HG02840 (cell line): ENCODE results near the gene RDH12.
"Not testable (repeated sequence)": the region's sequence is repeated elsewhere in the genome, so short reads cannot be mapped to it uniquely, and the experiment has no call there.

Experiments
- ATAC-seq: cut with Tn5 transposase; IDR thresholded peaks from one replicate; pipeline ENCODE4 v1.9.1; 2021; ENCODE audit warnings: mild to moderate bottlenecking, moderate library complexity, moderate number of reproducible peaks; ENCODE audit not compliant: unreplicated experiment, low FRiP score

RDH12 gene

GRCh38 chr14:67701492-67701891 lies at the start of gene RDH12:
TSS of gene RDH12 (plus strand) at chr14:67701886. CDS start at chr14:67722643, 20,757 bp downstream.
- ATAC-seq, result not testable (repeated sequence)

- ATAC-seq, result no peak
These were observed 49.5 kb upstream of the RDH12 start for GRCh38 chr14:67652189-67652588.

- no peak for ATAC-seq
These were observed 47.9 kb upstream of the RDH12 start for GRCh38 chr14:67653651-67654280.

- ATAC-seq, result no peak
These were observed 38.1 kb upstream of the RDH12 start for GRCh38 chr14:67663633-67664032.

GRCh38 chr14:67665868-67666267 lies 35.8 kb upstream of the RDH12 start:
- no peak for ATAC-seq

GRCh38 chr14:67666750-67667449 lies 34.8 kb upstream of the RDH12 start:
- ATAC-seq, result no peak

- no peak for ATAC-seq
These were observed 33.1 kb upstream of the RDH12 start for GRCh38 chr14:67668559-67668958.

GRCh38 chr14:67673451-67673850 lies 28.2 kb upstream of the RDH12 start:
- no peak for ATAC-seq

GRCh38 chr14:67674139-67674479 lies 27.6 kb upstream of the RDH12 start:
- ATAC-seq, result peak; percentile 39

- peak; percentile 86 for ATAC-seq
These were observed 27.0 kb upstream of the RDH12 start, which contains the start of gene VTI1B for GRCh38 chr14:67674480-67675218. TSS of gene VTI1B (minus strand) at chr14:67674632. CDS start at chr14:67674489, 143 bp downstream.

GRCh38 chr14:67675219-67675582 lies 26.5 kb upstream of the RDH12 start:
- no peak for ATAC-seq

- ATAC-seq, result no peak
These were observed 22.7 kb upstream of the RDH12 start for GRCh38 chr14:67679006-67679405.

- ATAC-seq, result peak; percentile 95
These were observed 21.5 kb upstream of the RDH12 start for GRCh38 chr14:67680121-67680602.

- ATAC-seq, result no peak
These were observed 20.7 kb upstream of the RDH12 start for GRCh38 chr14:67680941-67681340.

GRCh38 chr14:67683842-67684241 lies 17.8 kb upstream of the RDH12 start:
- ATAC-seq, result no peak

- ATAC-seq, result no peak
These were observed 11.7 kb upstream of the RDH12 start for GRCh38 chr14:67690011-67690410.

GRCh38 chr14:67694791-67695393 lies 6.8 kb upstream of the RDH12 start:
- peak; percentile 80 for ATAC-seq

- peak; percentile 86 for ATAC-seq
These were observed 6.2 kb upstream of the RDH12 start, which contains the start of gene RDH11 for GRCh38 chr14:67695394-67695949. TSS of gene RDH11 (minus strand) at chr14:67695764. CDS start at chr14:67695703, 61 bp downstream.

GRCh38 chr14:67697006-67697405 lies 4.7 kb upstream of the RDH12 start:
- ATAC-seq, result no peak

- ATAC-seq, result no peak
These were observed 3.5 kb upstream of the RDH12 start for GRCh38 chr14:67698179-67698578.
